ENCODE data around the gene CFAP74. TPM values are rescaled to one million over a fixed set of nuclear protein-coding genes. Genes with fewer than 3 reads are reported as not detected.

Gene CFAP74
- total RNA-seq, 1 donor from 2014 or later = 4.6 TPM

- no peak for DNase-seq (ENCODE audit: low spot score)
Measured at GRCh38 chr1:1971688-1972087, 31.9 kb downstream of the CFAP74 start.

- no peak for DNase-seq (ENCODE audit: low spot score)
Measured at GRCh38 chr1:1971017-1971416, 32.6 kb downstream of the CFAP74 start.

- peak; percentile 36 for DNase-seq (ENCODE audit: low spot score)
Measured at GRCh38 chr1:1969953-1970716, 33.5 kb downstream of the CFAP74 start.

GRCh38 chr1:1969505-1969900 is 34.1 kb downstream of the CFAP74 start:
- no peak for DNase-seq (ENCODE audit: low spot score)

GRCh38 chr1:1968767-1969504 is 34.6 kb downstream of the CFAP74 start:
- DNase-seq (ENCODE audit: low spot score) = no peak

GRCh38 chr1:1967879-1968278 is 35.7 kb downstream of the CFAP74 start:
- DNase-seq (ENCODE audit: low spot score) = no peak

GRCh38 chr1:1967151-1967550 is 36.4 kb downstream of the CFAP74 start:
- no peak for DNase-seq (ENCODE audit: low spot score)

- DNase-seq (ENCODE audit: low spot score) = no peak
Measured at GRCh38 chr1:1966071-1966740, 37.4 kb downstream of the CFAP74 start.

- no peak for DNase-seq (ENCODE audit: low spot score)
Measured at GRCh38 chr1:1965546-1965945, 38.0 kb downstream of the CFAP74 start.

- no peak for DNase-seq (ENCODE audit: low spot score)
Measured at GRCh38 chr1:1964811-1965210, 38.8 kb downstream of the CFAP74 start.

- DNase-seq (ENCODE audit: low spot score) = no peak
Measured at GRCh38 chr1:1963570-1963969, 40.0 kb downstream of the CFAP74 start.

- no peak for DNase-seq (ENCODE audit: low spot score)
Measured at GRCh38 chr1:1962752-1963151, 40.8 kb downstream of the CFAP74 start.

- no peak for DNase-seq (ENCODE audit: low spot score)
Measured at GRCh38 chr1:1960480-1961196, 42.9 kb downstream of the CFAP74 start.

- peak; percentile 75 for DNase-seq (ENCODE audit: low spot score)
Measured at GRCh38 chr1:1959840-1960479, 43.6 kb downstream of the CFAP74 start.

GRCh38 chr1:1959459-1959839 is 44.1 kb downstream of the CFAP74 start:
- DNase-seq (ENCODE audit: low spot score) = no peak

GRCh38 chr1:1958071-1958541 is 45.5 kb downstream of the CFAP74 start:
- DNase-seq (ENCODE audit: low spot score) = no peak

- no peak for DNase-seq (ENCODE audit: low spot score)
Measured at GRCh38 chr1:1957533-1957961, 46.0 kb downstream of the CFAP74 start.

GRCh38 chr1:1956586-1957532 is 46.7 kb downstream of the CFAP74 start:
- no peak for DNase-seq (ENCODE audit: low spot score)

GRCh38 chr1:1956101-1956500 is 47.5 kb downstream of the CFAP74 start:
- DNase-seq (ENCODE audit: low spot score) = no peak

- DNase-seq (ENCODE audit: low spot score) = no peak
Measured at GRCh38 chr1:1955621-1956094, 47.9 kb downstream of the CFAP74 start.
